ENCODE results near the gene IQGAP2.
"Not testable (repeated sequence)": the region's sequence is repeated elsewhere in the genome, so short reads cannot be mapped to it uniquely, and the experiment has no call there.

Gene IQGAP2

GRCh38 chr5:76422227-76422626 is 19.1 kb downstream of the IQGAP2 start:
- no peak for DNase-seq

GRCh38 chr5:76422742-76423141 is 19.7 kb downstream of the IQGAP2 start:
- no peak for DNase-seq

DNA sequence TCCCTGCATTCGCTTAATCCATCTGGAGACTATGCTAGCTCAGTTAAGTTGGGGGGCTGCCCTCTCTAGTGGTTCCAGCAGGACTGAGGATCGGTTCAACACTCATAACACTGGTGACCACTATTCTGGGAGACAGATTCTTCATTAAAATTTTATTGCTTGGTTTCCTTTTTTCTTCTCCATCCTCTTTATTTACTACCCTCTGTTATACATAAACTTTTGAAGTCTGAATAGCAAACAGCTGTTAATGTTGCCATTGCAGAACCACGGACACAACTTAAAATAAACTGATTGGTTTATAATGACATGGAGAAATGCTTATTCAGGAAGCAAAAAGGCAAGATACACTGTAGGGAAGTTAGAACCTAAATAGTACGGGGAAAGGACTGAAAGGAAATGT is 22.1 kb downstream of the IQGAP2 start:
- no peak for DNase-seq

- no peak for DNase-seq
Observed at GRCh38 chr5:76425928-76426804, 23.1 kb downstream of the IQGAP2 start.

- DNase-seq = no peak
Observed at GRCh38 chr5:76427206-76428140, 24.4 kb downstream of the IQGAP2 start.

DNA sequence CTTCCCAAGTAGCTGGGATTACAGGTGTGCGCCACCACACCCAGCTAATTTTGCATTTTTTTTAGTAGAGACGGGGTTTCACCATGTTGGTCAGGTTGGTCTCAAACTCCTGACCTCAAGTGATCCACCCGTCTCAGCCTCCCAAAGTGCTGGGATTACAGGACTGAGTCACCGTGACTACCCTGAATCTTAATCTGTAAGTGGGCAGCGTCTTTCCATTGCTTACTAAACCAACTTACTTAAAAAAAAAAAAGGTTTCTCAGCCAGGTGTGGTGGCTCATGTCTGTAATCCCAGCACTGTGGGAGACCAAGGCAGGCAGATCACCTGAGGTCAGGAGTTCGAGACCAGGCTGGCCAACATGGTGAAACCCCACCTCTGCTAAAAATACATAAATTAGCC is 25.5 kb downstream of the IQGAP2 start:
- not testable (repeated sequence) for DNase-seq

- DNase-seq = no peak
Observed at GRCh38 chr5:76433261-76433660, 30.2 kb downstream of the IQGAP2 start.

- not testable (repeated sequence) for DNase-seq
Observed at GRCh38 chr5:76437507-76437906, 34.4 kb downstream of the IQGAP2 start.

DNA sequence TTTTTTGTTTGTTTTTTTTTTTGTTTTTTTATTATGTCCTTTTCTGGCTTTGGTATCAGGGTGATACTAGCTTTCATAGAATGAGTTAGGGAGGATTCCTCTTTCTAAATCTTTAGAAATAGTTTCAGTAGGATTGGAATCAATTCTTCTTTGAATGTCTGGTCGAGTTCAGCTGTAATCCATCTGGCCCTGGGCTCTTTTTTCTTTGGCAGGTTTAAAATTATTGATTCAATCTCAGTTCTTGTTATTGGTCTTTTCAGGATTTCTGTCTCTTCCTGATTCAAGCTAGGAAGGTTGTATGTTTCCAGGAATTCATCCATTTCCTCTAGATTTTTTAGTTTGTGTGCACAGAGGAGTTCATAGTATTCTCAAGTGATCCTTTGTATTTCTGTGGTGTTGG is 34.9 kb downstream of the IQGAP2 start:
- DNase-seq = no peak

GRCh38 chr5:76439201-76439600 is 36.1 kb downstream of the IQGAP2 start:
- DNase-seq = no peak

- DNase-seq = no peak
Observed at GRCh38 chr5:76439929-76440328, 36.8 kb downstream of the IQGAP2 start.

GRCh38 chr5:76441101-76441500 is 38.0 kb downstream of the IQGAP2 start:
- DNase-seq = no peak

DNA sequence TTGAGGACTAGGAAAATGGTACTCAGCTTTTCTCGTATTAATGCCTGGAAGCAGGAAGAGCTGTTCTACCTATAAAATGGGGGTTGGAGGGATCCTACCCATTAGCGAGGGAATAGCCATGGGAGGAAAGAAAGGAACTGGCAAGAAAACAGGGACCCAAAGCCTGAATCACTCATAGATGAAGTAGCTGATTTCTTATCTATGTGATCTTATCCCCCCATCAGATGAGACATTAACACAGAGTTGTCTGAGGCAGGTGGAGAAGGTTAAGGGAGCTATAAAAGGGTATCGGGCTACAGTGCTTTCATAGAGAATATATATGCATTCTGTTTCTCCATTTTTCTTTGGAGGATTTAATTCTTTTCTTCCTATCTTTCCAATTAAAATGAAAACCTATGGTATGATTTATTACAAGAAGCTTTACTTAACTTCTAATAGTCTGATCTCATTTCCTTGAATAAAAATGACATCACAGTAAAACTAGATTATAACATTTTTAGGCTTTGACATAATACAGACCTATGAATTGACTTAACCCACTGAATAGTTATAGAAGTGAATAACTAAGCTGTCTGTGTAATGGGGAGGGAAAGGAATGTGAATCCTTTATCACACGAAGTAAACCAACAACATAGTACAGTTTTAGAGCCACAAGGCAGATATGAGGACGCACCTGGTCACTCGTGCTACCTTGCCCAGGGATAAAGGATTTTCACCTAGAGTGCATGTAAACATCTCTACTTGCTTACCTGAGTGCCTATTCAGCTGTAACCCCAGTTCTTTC is 39.0 kb downstream of the IQGAP2 start:
- no peak for DNase-seq

DNA sequence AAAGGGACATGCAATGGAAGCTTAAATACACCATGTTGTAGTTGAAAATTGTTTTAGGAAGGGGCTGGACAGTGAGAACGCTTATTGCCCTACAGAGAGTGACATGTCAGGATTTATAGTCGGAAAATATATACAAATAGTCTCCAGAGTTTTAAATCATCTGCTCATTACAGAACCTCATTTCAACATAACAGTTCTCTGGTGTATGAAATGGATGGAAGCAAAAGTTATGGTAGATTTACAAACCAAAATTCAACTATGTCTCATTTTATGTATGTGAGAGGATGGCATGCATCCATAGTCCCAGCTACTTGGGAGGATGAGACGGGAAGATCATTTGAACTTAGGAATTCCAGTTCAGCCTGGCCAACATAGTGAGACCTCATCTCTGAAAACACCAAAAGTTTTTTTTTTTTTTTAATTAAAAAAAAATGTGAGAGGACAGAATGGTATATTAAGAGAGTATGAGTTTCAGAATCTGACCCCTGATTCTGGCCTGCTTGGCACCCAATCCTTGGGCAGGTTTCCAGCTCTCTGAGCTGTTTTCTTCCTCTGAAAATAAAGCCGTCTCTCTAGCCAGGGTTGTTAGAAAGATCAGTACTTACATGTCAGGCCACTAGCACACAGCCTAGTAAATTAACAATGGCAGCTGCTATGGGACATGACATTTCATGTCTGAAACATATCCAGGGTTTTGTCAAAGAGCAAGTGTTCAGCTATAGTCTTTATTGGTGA is 40.1 kb downstream of the IQGAP2 start:
- no peak for DNase-seq

- no peak for DNase-seq
Observed at GRCh38 chr5:76445063-76445462, 42.0 kb downstream of the IQGAP2 start.

DNA sequence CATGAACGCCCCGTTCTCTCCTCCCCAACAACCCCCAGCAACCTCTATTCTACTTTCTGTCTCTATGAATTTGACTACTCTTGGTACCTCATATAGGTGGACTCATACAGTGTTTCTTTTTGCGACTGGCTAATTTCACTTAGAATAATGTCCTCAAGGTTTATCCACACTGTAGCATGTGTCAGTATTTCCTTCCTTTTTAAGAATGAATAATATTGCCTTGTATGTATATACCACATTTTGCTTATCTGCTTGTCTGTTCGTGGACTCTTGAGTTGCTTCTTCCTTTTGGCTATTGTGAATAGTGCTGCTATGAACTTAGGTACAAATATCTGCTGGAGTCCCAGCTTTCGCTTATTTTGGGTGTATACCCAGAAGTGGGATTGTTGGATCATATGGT is 42.7 kb downstream of the IQGAP2 start:
- DNase-seq = no peak

DNA sequence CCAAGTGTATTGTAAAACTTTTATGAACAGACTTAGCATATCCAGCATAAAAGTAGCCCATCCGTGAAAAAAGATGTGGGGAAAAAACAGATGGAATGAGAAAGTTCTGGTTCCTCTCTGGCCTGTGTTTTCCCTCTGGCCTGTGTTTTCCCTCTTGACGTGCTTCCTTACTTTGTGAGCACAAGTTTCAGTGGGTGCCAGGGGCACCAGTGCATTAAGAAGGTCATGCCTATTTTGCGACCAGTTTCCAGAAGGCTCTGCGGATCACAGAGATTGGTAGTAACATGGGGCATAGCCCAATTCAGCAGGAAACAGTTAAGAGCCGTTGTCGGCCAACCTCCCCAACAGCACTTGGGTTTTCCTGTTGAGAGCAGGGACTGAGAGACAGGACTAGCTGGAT is 43.7 kb downstream of the IQGAP2 start:
- no peak for DNase-seq

DNA sequence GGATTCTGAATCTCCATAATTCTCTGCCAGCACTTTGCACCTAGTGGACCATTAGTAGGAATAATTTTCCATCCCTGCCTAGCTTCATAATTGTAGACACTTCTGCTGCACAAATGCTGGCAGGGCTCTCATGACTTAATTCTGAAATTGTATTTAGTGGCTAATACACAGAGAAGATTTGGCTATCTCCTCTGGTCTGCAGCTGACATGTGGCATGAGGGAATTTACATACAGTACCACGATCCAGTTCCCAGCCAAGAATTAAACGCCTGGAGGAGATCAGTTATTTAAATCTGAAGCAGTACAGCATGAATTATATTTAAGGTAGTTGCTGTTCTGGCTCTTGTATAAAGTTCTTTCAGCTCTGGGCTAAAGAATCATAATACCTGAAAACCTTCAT is 46.5 kb downstream of the IQGAP2 start:
- DNase-seq = no peak

GRCh38 chr5:76450054-76450453 is 47.0 kb downstream of the IQGAP2 start:
- no peak for DNase-seq

DNA sequence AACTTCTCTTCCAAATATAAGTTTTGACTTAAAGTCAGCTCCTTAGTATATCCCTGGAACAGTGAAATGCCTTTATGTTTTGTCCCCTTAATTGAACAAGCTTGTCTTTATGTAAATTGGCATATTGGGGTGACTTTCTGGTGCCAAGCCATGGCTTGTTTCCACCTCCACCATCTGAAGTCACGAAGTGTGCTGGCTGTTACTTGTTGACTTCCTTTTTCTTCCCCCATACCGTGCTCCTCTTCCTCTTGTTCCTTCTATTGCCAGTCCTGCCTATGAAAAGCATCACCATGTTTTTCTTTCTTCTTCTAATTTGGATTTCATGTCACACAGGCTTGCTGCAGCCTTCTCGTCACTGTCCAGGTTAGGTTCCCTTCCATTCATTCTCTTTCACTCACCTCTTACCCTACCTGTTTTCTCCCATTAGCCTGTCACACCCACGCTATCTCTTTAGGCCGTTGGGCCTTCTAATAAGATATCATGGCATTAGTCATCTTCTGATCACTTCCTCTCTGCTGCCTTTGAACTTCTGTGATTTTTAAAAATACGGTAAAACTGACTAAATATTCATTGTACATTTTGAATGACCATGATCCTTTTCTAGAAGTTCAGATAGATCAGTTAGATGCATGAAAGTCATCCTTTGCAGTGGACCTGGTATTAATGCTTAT is 48.1 kb downstream of the IQGAP2 start:
- DNase-seq = no peak

DNA sequence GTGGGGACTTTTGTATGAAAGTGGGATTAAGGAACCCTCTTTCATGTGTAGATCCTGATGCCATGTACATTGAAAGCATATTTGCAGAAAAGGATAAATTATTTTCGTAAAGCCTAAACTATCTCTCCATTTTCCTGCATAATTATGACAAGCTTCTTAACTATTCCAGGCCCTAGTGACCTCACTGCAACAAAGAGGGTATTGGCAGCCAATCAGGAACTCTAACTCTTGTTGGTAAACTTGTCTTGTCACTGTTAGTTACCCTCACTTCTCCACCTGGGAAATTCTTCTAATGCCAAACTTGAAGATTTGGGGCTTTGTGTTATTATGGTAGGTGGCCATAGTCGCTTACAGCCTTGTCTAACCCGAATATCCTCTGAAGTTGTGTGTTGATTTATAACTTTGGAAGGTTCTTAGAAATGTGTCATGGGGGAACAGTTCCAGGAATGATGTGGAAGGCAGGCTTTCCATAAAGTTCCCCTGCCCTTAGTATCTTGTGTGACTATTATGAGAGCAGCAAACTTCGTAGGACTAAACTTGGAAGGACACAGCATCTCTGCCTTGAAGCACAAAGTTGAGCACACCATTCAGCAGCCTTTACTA is 52.5 kb downstream of the IQGAP2 start:
- DNase-seq = no peak

Data from NCI-H510A treated with DMSO at 0.1 percent for 48 hours (cell line).